HCT116 (cell line): ENCODE results near the gene CEMIP2. TPM values are rescaled to one million over a fixed set of nuclear protein-coding genes. Genes with fewer than 3 reads are reported as not detected.

Experiments used
- ATAC-seq: fragments of 200-7000 bp; cut with Tn5 transposase; 2 replicates; pipeline ENCODE4 v1.9.1; 2020; ENCODE audit warnings: mild to moderate bottlenecking, moderate library complexity
- BruUV-seq: library from RNA; stranded (reverse); fragments of 400-500 nt; replicated peaks from 2 replicates; lab custom pipeline; 2021; lab: Mats Ljungman, UMichigan
- CTCF ChIA-PET: fragments of 300-600 bp; sonication (Branson Sonifier 250); formaldehyde crosslinking; loops from one replicate; lab custom pipeline; 2021; ENCODE audit warnings: antibody characterized with exemption; lab: Charles Lee
- POLR2A ChIA-PET: fragments of 300-600, 350-600 bp; sonication (Branson Sonifier 250); formaldehyde crosslinking; loops from one replicate; lab custom pipeline; 2021; ENCODE audit warnings: antibody characterized with exemption; lab: Charles Lee
- RAD21 ChIA-PET, 2 experiments: fragments of 300-600 bp; sonication (Branson Sonifier 250); formaldehyde crosslinking; loops; one replicate each; lab custom pipeline; 2023; ENCODE audit warnings: low total read pairs in 2 of 2; ENCODE audit not compliant: uncharacterized antibody in 2 of 2, unreplicated experiment in 2 of 2, low non-redundant PET in 1 of 2; lab: Charles Lee
- DNase-seq: peaks from one replicate; pipeline ENCODE4 v3.0.0-alpha.2; 2010; ENCODE audit warnings: low read depth, low spot score
- H2AFZ ChIP-seq: fragments of 200-600 bp; shearing (Covaris generic), sonication (generic); 2 replicates; pipeline ENCODE4 v1.6.1; 2017; ENCODE audit warnings: low read depth, mixed run types, mixed read lengths, antibody characterized with exemption, low read length; ENCODE audit not compliant: poor library complexity, severe bottlenecking
- H3K27ac ChIP-seq: 2 replicates; pipeline ENCODE4 v1.5.1; 2012; ENCODE audit warnings: low read depth, low read length
- H3K27me3 ChIP-seq: fragments of 200-600 bp; sonication (generic); 2 replicates; pipeline ENCODE4 v1.6.1; 2016; ENCODE audit warnings: mixed run types, low read length, mixed read lengths; ENCODE audit not compliant: insufficient read depth
- H3K36me3 ChIP-seq, 2 experiments: fragments of 200-500 bp in 1 of 2; fragments of 200-600 bp in 1 of 2; sonication (Bioruptor generic) in 1 of 2; sonication (generic) in 1 of 2; 2 replicates each; pipeline versions ENCODE4 v1.5.1 to v1.6.1; 2014 to 2016; ENCODE audit warnings: low read length in 2 of 2, inconsistent platforms in 1 of 2, mixed read lengths in 1 of 2, mixed run types in 1 of 2; ENCODE audit not compliant: insufficient read depth in 2 of 2, control insufficient read depth in 1 of 2
- H3K4me1 ChIP-seq, 2 experiments: fragments of 200-600 bp in 1 of 2; sonication (generic) in 1 of 2; 2 replicates each; pipeline versions ENCODE4 v1.5.1 to v1.6.1; 2012 to 2017; ENCODE audit warnings: low read length in 2 of 2, inconsistent platforms in 1 of 2, mild to moderate bottlenecking in 1 of 2, mixed read lengths in 1 of 2, mixed run types in 1 of 2, moderate library complexity in 1 of 2; ENCODE audit not compliant: insufficient read depth in 2 of 2, control insufficient read depth in 1 of 2
- H3K4me2 ChIP-seq: fragments of 200-600 bp; sonication (generic); 2 replicates; pipeline ENCODE4 v1.6.1; 2017; ENCODE audit warnings: mixed run types, low read length, mixed read lengths
- H3K4me3 ChIP-seq, 2 experiments: fragments of 200-600 bp in 1 of 2; sonication (generic) in 1 of 2; replicated peaks in 1 of 2; 2 replicates each; pipeline ENCODE4 v1.5.1; 2011 to 2016; ENCODE audit warnings: low read length in 2 of 2, control low read depth in 1 of 2, low read depth in 1 of 2, mild to moderate bottlenecking in 1 of 2, mixed read lengths in 1 of 2, mixed run types in 1 of 2
- H3K79me2 ChIP-seq: fragments of 200-600 bp; sonication (generic); 2 replicates; pipeline ENCODE4 v1.6.1; 2017; ENCODE audit warnings: mild to moderate bottlenecking, mixed run types, low read length, moderate library complexity, mixed read lengths; ENCODE audit not compliant: insufficient read depth
- H3K9ac ChIP-seq: fragments of 200-600 bp; sonication (generic); 2 replicates; pipeline ENCODE4 v1.6.1; 2016; ENCODE audit warnings: low read length, mixed read lengths
- H3K9me2 ChIP-seq: fragments of 200-600 bp; sonication (generic), shearing (Covaris generic); 2 replicates; pipeline ENCODE4 v1.6.1; 2017; ENCODE audit warnings: mixed run types, mild to moderate bottlenecking, moderate library complexity; ENCODE audit not compliant: insufficient read depth
- H3K9me3 ChIP-seq, 2 experiments: fragments of 200-500 bp in 1 of 2; fragments of 200-600 bp in 1 of 2; sonication (Bioruptor generic) in 1 of 2; sonication (generic) in 1 of 2; 2 replicates each; pipeline ENCODE4 v1.6.1; 2014 to 2017; ENCODE audit warnings: low read length in 2 of 2, mixed read lengths in 2 of 2, inconsistent platforms in 1 of 2, low read depth in 1 of 2, mild to moderate bottlenecking in 1 of 2, mixed run types in 1 of 2, moderate library complexity in 1 of 2; ENCODE audit not compliant: control insufficient read depth in 1 of 2, insufficient read depth in 1 of 2
- H4K20me1 ChIP-seq: fragments of 200-600 bp; sonication (generic), shearing (Covaris generic); 2 replicates; pipeline ENCODE4 v1.6.1; 2017; ENCODE audit warnings: mixed run types, mild to moderate bottlenecking, moderate library complexity; ENCODE audit not compliant: insufficient read depth
- CBX3 ChIP-seq: IDR thresholded peaks from 2 replicates; pipeline ENCODE4 v1.6.1; 2012; ENCODE audit warnings: low read depth
- CEBPB ChIP-seq: IDR thresholded peaks from 2 replicates; pipeline ENCODE4 v1.6.1; 2012; ENCODE audit warnings: low read depth
- CTCF ChIP-seq, 3 experiments: fragments of 200-600 bp in 1 of 3; sonication (generic) in 1 of 3; IDR thresholded peaks in 2 of 3; conservative IDR thresholded peaks in 1 of 3; 2 replicates each; pipeline ENCODE4 v1.5.1; 2012 to 2017; ENCODE audit warnings: low read depth in 2 of 3, low read length in 2 of 3, antibody characterized with exemption in 1 of 3, borderline replicate concordance in 1 of 3, control low read depth in 1 of 3, mild to moderate bottlenecking in 1 of 3, mixed read lengths in 1 of 3, mixed run types in 1 of 3, moderate library complexity in 1 of 3; ENCODE audit not compliant: insufficient read depth in 1 of 3
- EGR1 ChIP-seq: IDR thresholded peaks from 2 replicates; pipeline ENCODE4 v1.6.1; 2012; ENCODE audit warnings: low read depth
- FOSL1 ChIP-seq: IDR thresholded peaks from 2 replicates; pipeline ENCODE4 v1.6.1; 2012; ENCODE audit warnings: low read depth
- JUND ChIP-seq: IDR thresholded peaks from 2 replicates; pipeline ENCODE4 v1.6.1; 2012
- MAX ChIP-seq: IDR thresholded peaks from 2 replicates; pipeline ENCODE4 v1.6.1; 2012
- SP1 ChIP-seq: IDR thresholded peaks from 2 replicates; pipeline ENCODE4 v1.6.1; 2012; ENCODE audit warnings: low read depth
- ZBTB33 ChIP-seq: IDR thresholded peaks from 2 replicates; pipeline ENCODE4 v1.6.1; 2011; ENCODE audit warnings: mild to moderate bottlenecking, low read length, moderate library complexity; ENCODE audit not compliant: insufficient replicate concordance; ENCODE audit errors: extremely low read depth
- intact Hi-C: fragments of 100-400 bp; cut with micrococcal nuclease; formaldehyde crosslinking; loops from 2 replicates; pipeline ENCODE4 v1.10.0; 2022
- total RNA-seq: library from RNA; stranded (reverse); gene quantifications from one replicate; pipeline ENCODE4 v1.2.1, GENCODE V29; 2021; ENCODE audit not compliant: unreplicated experiment

CEMIP2 gene
- total RNA-seq, 1 experiment from 2014 or later, result 14.3 TPM

- H3K36me3 ChIP-seq, result no peaks in the 10 kb centered on the region
- ATAC-seq, result peak; percentile 50; the same call in 1 of the 2 replicates
- peak overlapping the region in 1 of 2 experiments; percentile 22; a peak in 1 of 4 replicates for H3K4me3 ChIP-seq
- no peaks in the 10 kb centered on the region for H3K27me3 ChIP-seq
- ChIA-PET RAD21 (no interaction called here), POLR2A (no interaction called here), CTCF (no interaction called here)
- no peak overlapping the region; the same call in 1 of the 2 replicates for H3K27ac ChIP-seq
- no peak overlapping the region for H2AFZ ChIP-seq
- H3K4me1 ChIP-seq, result peaks cover 53 to 73% of the 10 kb centered on the region in 2 experiments
- peak overlapping the region; percentile 63 for H3K4me2 ChIP-seq
- H3K9me3 ChIP-seq, result no peaks in the 10 kb centered on the region
- no TSS peak for BruUV-seq
- TF ChIP-seq CEBPB (peak; percentile 49), EGR1 (no peak), FOSL1 (peak; percentile 90), MAX (no peak), JUND (peak; percentile 82), SP1 (peak; percentile 67), CTCF (IDR thresholded peaks at IDR 0.05 in 2 of 3, conservative IDR thresholded peaks at IDR 0.05 in 1 of 3; ENCODE audit: borderline replicate concordance in 1 of 3, insufficient read depth in 1 of 3, low read depth in 2 of 3, low read length in 2 of 3) (no peak), ZBTB33 (no peak), CBX3 (peak; percentile 44; the same call in 1 of the 2 replicates)
- intact Hi-C loops, result no loop called here
- no peak for DNase-seq
- H3K79me2 ChIP-seq, result peaks cover 28% of the 10 kb centered on the region
- peak overlapping the region; percentile 3; the same call in 1 of the 2 replicates for H3K9ac ChIP-seq
- H3K9me2 ChIP-seq, result no peaks in the 10 kb centered on the region
- H4K20me1 ChIP-seq, result no peaks in the 10 kb centered on the region
Observed at GRCh38 chr9:71762900-71763653, 5.2 kb downstream of the CEMIP2 start.
